GF-D8 (cell line): Measurements from ENCODE around the gene MYZAP.
A peak's percentile ranks its signal among the peaks of the same experiment; 100 is the strongest.

Experiments used
- DNase-seq: peaks from one replicate; lab custom pipeline; 2025; lab: John Stamatoyannopoulos, UW

MYZAP gene

GRCh38 chr15:57562196-57562769, 29.4 kb upstream of the MYZAP start:
- no peak for DNase-seq

GRCh38 chr15:57563416-57563815, 28.3 kb upstream of the MYZAP start:
- DNase-seq = peak; percentile 32

- DNase-seq = peak; percentile 29
Observed at GRCh38 chr15:57565311-57565710, 26.4 kb upstream of the MYZAP start.

GRCh38 chr15:57566834-57567233, 24.9 kb upstream of the MYZAP start:
- DNase-seq = no peak

GRCh38 chr15:57567891-57568290, 23.8 kb upstream of the MYZAP start:
- DNase-seq = no peak

- DNase-seq = no peak
Observed at GRCh38 chr15:57568299-57568698, 23.4 kb upstream of the MYZAP start.

GRCh38 chr15:57570340-57570739, 21.4 kb upstream of the MYZAP start:
- DNase-seq = no peak

- DNase-seq = no peak
Observed at GRCh38 chr15:57570994-57571393, 20.7 kb upstream of the MYZAP start.

- DNase-seq = no peak
Observed at GRCh38 chr15:57571725-57572124, 20.0 kb upstream of the MYZAP start.

- no peak for DNase-seq
Observed at GRCh38 chr15:57572468-57572867, 19.2 kb upstream of the MYZAP start.

- no peak for DNase-seq
Observed at GRCh38 chr15:57573151-57573550, 18.6 kb upstream of the MYZAP start.

GRCh38 chr15:57575363-57575762, 16.3 kb upstream of the MYZAP start:
- no peak for DNase-seq

- DNase-seq = no peak
Observed at GRCh38 chr15:57578288-57578900, 13.3 kb upstream of the MYZAP start.

- DNase-seq = no peak
Observed at GRCh38 chr15:57580428-57580827, 11.3 kb upstream of the MYZAP start.

- no peak for DNase-seq
Observed at GRCh38 chr15:57580866-57581265, 10.8 kb upstream of the MYZAP start.

- DNase-seq = no peak
Observed at GRCh38 chr15:57582090-57582489, 9.6 kb upstream of the MYZAP start.

GRCh38 chr15:57583282-57583681, 8.4 kb upstream of the MYZAP start:
- DNase-seq = no peak

GRCh38 chr15:57583720-57584119, 8.0 kb upstream of the MYZAP start:
- DNase-seq = no peak

GRCh38 chr15:57586661-57587424, 4.9 kb upstream of the MYZAP start:
- DNase-seq = no peak

GRCh38 chr15:57589281-57589680, 2.4 kb upstream of the MYZAP start:
- no peak for DNase-seq

- no peak for DNase-seq
Observed at GRCh38 chr15:57589754-57590153, 1.9 kb upstream of the MYZAP start.

GRCh38 chr15:57591237-57591821, 375 bp upstream of the MYZAP start:
- no peak for DNase-seq

- DNase-seq = no peak
Observed at GRCh38 chr15:57592426-57592825, 722 bp downstream of the MYZAP start.
